ENCODE measurements around the gene MRPL21.
"Not testable (repeated sequence)": the region's sequence is repeated elsewhere in the genome, so short reads cannot be mapped to it uniquely, and the experiment has no call there.

MRPL21 gene

DNA sequence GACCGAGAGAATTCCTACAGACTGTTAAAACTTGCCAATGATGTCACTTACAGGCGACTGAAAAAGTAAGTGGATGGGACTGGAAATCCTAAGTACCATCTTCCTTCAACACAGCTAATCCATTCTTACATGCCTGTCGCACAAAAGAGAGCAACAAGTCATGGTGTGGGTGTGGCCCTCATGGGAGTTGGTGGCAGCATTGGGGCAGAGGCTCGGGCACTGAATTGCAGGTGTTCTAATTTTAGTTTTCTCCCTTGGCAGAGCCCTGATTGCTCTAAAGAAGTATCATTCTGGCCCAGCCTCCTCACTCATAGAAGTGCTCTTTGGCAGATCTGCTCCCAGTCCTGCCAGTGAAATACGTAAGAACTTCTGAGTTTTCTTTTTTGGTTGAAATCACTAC, 4.6 kb upstream of the MRPL21 start:
- no peak for DNase-seq

DNA sequence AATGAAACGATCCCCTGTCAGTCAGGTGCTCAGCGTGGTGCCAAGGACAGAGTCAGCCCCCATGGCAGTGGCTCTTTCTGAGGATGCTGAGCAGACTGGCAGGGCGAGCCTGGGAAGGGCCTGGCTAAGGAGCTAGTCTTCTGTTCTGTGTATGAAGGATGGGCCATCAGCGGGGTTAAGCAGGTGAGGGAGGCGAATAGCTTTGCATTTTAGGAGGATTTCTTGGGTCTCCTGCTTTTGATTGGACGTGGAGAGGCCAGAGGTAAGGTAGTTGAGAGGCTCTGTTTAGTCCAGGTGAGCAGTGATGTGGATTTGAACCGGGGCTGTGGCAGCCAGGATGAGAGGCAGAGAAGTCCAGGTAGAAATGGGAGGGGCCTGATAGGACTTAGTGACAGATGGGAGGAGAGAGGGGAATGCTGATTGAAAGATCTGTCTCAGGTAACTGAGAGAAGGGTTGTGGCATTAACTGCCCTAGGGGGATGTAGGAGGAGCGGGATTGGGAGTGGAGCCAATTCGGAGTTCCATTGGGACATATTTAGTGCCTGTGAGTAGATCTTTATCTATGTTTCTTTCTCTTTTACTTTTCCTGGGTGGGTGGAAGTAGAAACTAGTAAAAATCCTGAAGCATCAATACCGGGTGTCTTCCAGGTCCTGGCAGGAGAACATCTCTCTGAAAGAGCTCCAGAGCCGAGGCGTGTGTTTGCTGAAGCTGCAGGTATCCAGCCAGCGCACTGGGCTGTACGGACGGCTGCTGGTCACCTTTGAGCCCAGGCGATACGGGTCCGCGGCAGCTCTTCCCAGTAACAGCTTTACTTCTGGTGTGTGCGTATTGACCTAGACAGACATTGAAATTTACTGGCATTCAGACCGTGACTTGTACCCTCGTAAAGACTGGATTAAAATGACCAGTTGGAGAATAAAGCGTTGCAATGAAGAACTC, 2.1 kb upstream of the MRPL21 start:
- DNase-seq: no peak

DNA sequence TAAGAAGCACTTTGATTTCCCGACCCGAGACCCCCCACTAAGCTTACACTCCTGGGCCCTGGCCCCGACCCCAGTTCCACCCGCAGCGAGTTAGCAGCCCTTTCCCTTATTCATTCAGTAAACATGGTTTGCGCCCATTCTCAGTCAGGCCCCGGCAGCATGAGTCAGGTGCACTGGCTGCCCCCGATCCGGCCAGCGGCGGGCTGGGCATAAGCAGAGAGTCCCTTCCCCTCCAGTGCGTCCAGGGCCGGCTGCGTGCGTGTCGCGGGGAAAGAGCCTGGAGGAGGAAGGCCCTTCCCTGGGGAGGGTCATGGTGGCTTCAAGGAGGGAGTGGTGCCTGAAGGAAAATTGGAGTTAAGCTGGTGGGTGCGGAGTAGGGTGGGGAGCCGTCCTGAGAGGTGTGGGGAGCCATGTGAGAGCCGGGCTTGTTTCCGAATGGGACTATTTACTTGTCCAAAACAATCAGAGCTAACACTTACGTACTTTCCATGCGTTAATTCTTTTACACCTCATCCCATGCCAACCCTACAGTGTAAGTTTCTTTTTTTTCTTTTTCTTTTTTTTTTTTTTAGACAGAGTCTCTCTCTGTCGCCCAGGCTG, 716 bp upstream of the MRPL21 start:
- no peak for DNase-seq

DNA sequence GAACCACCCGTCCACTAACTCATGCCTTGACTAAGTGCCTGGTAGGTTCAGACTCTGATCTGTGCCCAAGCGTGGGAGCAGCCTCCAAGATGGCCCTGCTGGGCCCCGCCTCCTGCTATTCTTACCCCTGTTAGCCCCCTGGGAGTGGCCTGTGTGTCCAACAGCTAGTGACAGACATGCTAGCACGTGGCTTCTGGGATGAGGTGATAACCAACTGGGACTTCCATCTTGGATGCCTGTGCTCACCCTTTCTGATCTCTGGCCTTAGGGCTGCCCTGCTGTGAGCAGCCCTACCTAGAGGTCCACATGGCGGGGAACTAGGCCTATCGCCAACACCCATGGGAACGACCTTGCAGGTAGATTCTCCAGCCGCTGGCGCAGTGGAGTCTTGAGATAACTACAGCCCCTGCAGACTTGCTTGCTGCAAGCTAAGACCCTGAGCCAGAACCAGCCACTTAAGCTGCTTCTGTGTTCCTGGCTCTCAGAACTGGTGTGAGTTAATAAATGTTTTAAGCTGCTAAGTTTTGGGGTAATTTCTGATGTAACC, 2.7 kb downstream of the MRPL21 start:
- no peak for DNase-seq

DNA sequence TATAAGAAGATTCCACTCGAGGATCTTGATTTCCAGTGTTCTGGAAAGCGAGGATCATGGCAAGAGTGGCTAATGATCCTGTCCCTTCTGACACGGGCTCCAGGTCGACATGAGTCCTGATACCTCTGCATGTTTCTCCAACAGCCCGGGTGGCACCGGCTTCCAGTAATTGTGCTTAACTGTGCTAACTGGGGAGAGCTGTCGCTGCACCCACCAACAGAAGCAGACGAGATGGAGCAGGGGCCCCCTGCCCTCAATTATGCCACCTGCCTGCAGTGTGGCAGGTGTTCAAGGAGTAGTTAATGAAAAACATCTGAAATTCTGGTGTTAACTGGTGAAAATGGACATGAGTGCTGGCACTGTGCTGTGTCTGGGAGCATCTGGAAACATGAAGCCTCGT, 6.2 kb downstream of the MRPL21 start:
- DNase-seq: no peak

DNA sequence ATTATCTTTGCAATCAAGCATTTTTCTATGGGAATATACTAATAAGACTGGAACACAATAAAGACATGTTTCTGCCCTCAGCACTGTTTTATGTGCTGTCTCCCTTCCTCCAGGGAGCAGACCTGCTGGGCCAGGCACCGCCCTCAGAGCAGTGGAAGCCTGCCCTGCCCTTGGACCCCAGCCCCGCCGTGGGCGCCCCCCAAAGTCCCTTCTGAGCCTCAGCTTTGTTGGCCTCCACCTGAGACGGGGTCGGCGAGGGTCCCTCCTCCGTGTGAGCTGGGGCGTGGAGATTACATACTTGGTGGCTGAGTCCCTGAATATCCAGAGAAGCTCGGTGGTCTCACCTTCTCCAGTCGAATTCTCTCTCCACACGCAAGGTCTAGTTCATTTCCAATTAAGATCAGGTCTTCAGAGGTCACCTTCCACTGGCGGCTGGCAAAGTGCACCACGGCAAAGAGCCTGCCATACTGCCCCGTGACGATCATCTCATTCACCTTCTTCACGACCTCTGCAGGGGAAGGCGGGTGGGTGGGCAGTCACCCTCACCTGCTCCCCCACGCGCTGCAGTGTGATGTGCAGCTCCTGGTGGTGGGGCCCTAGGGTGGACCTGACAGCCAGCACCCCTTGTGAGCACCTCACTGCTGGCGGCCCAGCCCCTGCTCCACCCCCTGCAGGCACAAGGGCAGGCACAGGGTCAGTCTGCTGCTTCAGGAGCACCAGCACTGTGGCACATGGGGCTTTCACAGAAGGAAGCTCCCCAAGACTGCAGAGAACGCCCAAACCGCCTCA, 7.3 kb downstream of the MRPL21 start:
- no peak for DNase-seq

DNA sequence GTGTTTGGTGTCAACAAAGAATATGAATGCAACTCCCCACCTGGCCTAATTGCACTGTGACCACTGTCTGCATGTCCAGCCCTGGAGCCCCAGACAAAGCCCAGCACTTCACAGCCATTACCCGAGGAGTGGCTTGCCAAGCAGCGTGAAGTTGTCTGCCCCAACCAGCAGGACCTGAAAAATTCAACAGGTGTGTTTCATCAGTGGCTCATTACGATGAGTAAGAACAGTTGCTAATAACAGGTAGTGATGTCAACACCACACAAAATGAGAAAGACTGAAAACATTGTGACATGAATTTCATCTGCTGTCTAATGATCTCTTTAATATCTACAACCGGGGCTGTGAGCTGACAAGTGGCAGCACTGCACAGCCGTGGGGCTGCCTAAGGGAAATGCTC, 10.3 kb downstream of the MRPL21 start:
- DNase-seq: no peak

DNA sequence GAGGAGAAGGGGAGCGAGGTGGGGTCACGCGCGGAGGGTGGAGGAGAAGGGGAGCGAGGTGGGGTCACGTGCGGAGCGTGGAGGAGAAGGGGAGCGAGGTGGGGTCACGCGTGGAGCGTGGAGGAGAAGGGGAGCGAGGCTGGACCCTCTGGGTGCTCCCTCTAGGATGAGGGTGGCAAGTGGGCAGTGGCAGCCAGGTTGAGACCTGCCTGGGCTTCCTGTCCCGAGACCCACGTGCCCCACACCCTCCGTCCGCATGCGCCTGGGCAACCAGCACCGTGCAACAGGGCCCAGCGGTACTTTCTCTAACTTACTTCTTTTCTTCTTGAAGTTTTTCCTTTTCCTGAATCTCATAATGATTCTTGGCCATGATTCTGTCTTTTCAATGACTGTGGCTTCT, 11.1 kb downstream of the MRPL21 start:
- DNase-seq: no peak

DNA sequence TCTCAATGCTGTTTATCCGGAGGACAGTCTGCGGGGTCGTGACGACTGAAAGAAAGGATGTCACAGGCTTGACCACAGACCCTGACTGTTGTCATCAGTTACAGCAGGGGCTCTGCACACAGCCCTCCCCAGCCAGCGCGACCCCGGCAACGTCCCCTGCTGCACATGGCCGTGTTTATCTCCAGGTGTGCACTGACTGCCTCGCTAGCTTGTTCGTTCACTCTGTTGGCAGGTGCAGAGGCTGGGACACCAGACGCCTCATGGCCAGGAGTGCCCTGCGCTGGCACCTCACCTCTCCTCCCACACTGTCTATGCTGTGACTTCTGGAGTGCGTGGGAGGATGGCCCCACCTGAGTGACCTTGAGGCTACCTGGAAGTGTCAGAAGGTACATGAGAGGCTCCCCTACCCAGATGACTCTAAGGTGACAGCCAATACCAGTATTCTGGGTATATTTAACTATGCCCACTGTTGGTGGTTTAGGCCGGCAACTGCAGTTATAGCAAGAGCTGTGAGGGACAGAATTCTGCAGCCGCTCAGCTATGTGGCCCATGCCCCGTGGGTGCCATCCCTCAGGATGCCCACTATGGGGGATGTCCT, 12.2 kb downstream of the MRPL21 start:
- no peak for DNase-seq

DNA sequence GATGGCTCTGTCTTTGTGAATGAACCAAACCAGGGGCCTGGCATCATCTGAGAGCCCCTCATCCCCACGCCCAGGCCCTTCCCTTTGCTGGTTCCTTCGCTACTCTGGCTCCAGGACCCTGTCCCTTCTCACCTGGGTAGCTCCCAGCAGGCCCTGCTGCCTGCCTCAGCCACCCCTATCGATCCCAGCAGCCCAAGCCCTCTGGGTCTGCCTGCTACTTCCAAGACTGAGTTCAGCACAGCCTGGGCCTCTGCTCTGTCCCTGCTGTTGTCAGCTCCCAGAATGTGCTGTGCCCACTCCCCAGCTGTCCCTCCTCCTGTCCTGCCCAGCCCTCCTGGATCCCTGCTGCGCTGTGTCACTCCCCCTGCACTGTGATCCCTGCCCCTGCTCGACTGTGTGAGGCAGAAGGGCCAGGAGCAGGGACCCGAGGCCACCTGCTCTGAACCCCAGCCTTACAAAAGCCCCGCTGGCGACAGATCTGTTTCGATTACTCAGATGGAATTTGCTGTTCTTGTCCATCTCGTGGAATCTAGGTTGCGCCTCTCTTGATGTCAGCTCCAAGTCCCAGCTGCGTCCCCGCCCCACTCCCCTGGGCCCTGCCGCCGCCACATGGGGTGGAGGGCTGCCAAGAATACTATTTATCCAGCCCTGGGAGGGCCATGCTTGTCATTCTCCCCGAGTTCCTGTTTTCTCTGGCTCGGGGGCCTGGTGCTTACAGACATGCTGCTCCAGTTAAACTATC, 13.0 kb downstream of the MRPL21 start:
- peak; percentile 48 for DNase-seq

DNA sequence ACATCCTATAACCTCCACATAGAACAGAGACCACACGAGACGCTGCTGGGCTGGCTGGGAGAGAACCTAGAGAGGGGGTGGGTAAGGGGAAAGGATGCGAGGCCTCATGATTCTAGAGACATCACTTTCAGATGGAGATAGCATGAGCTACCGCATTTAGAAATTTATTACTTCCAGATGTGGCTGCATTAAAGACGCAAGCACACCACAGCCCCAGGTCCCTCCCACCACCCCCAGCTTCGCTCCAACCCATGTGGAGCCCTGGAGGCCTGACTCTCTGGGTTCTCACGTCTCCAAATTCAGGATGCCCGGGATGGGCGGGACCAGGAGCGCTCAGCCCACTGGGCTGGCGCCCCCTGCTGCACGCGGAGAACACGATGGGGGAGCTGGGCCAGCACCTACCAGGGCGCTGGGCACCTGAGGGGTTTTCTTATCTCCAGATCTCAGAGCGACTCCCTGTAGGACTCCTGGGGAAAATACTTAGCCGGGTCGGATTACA, 13.6 kb downstream of the MRPL21 start:
- no peak for DNase-seq

DNA sequence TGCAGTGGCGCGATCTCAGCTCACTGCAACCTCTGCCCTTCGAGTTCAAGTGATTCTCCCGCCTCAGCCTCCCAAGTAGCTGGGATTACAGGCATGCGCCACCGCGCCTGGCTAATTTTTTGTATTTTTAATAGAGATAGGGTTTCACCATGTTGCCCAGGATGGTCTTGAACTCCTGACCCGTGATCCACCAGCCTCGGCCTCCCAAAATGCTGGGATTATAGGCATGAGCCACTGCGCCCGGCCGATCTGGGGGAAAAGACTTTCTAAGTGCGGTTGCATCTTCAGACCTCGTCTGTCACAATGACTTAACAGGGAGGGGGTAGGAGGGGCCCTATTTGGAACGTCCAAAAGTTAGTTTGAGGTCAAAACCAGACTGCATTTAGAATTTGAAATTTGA, 18.8 kb downstream of the MRPL21 start:
- DNase-seq: not testable (repeated sequence)

DNA sequence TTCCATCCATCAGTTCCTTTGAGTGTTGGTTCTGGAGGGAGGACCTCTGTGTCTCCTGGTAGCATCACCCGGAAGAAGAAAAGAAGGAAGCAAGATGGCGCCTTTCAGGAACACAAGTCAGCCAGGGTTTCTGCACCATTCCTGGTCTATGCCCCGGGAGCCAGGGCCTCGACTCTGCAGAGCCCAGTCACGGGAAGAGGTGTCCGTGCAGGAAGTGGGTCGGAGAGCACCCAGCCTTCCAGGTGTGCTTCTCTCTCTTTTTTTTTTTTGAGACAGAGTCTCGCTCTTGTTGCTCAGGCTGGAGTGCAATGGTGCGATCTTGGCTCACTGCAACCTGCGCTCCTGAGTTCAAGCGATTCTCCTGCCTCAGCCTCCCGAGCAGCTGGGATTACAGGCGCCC, 21.2 kb downstream of the MRPL21 start:
- DNase-seq: no peak

DNA sequence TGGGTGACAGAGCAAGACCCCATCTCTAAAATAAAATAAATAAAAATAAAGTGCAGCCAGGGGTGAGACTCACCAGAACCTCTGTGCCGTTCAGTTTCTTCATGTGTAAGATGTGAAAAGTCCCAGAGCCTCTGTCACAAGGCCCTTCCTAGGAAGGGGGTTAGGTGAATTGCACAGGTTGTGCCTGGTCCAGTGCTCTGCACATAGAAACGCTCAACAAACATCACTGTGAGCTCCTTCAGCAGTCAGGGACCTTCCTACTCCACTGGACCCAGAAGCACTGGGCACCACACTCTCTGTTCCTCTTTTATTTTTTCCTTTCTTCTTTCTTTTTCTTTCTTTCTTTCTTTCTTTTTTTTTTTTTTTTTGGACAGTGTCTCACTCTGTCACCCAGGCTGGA, 22.3 kb downstream of the MRPL21 start:
- DNase-seq: no peak

DNA sequence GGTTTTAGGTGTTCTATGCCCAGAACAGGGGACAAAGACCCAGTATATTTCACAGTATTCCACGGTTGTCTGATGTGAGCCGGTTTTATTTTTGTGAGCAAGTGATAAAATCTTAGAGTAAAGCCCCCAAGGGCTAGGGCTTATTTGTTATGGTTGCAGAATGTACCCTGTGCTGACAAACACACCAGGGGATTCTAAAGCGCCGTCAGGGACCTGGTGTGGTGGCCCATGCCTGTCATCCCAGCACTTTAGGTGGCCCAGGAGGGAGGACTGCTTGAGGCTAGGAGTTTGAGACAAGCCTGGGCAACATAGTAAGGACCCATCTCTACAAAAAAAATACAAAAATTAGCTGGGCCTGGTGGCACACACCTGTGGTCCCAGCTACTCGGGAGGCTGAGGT, 22.8 kb downstream of the MRPL21 start:
- no peak for DNase-seq

DNA sequence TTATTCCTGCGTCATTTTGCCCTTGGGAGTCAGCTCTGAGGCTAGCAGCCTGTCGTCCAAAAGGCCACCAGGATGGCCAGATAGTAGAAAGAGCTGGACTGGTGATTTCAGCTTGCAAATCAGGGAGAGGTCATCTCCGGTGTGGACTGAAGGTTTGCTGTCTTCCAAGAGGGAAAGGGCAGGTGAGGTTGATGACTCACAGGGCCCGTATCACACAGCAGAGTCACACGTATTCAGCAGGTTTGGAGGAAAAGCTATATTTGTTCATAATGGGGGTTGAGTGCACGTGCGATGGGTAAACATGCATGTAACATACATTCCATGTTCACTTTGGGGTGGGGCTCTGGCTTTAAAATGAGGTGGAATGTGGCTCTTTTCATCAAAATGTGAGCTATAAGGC, 25.6 kb downstream of the MRPL21 start:
- DNase-seq: no peak

DNA sequence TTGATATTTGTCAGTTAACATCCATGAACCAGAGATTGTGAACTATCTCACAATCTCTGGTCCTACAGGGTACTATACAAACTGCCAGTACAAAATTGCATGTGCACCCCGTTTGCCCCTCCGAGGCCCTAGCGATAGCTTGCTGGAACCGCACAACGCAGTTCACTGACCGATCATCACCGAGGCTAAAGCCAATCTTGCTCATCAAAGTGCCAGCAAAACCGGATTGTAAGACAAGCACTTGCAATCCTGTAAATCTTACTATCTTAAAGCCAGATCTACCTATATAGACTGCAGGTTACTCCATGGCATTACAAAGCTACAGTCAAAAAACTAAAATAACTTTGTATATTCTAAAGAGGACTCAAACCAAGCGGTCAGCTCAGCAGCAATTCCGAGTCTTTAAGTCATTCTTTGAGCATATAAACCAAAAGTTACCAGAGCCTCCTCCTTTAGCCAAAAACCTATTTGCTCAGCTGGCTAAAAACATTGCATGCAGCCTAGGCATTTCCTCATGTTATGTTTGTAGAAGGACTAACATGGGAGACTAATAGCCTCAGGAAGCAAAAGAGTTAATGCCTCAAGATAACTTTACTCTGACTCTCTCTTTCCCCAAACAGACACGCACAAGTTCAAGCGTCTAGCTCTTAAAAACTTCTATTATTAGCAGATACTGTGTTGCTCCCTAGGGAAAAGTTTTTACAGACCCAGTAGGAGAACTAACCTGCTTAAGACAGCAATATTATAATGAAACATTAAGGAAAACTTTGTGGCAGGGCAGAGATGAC, 31.2 kb downstream of the MRPL21 start:
- DNase-seq: no peak

DNA sequence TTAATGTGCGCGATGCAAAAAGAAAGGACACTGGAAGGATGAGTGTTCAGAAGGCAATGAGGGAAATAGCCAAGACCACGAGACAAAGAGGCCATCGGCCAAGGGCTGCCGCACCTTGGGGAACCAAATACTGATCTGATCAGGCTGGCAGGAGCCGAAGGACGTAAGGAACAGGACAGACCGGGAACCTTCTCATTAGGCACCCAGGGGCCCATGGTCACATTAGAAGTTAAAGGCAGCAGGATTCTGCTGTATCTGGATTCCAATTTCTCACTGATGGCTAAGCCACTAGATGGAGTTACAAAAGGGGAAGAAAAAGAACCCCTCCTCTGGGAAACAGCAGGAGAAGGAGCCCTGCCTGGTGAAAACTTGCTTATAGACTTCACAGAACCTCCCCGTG, 33.2 kb downstream of the MRPL21 start:
- no peak for DNase-seq

DNA sequence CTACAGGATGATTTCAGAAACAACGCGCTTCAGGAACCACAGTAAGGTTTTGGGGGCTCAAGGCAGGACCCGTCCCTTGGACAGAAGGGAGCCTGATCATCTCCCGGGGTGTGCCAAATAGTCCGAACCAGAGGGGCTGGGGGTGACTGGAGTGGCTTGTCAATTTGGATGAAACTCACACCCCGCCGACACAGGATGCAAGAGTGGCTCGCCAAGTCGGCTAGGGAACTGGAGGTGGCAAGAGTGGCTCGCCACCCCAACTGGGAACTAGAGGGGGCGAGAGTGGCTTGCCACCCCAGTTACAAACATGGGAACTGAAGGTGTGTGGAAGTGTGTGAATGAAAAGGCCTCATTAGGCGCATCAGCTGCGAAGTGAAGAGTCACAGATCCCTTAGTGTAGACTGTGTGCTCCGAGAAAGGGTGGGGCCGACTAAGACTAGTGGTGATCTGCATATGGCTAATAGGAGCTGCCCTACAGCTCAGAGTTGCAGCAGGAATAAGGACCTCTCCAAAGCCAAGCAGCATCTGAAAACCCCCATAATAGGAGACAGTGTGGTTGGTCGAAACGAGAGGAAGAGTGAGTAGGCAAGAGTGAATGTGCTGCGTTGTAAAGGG, 35.3 kb downstream of the MRPL21 start:
- DNase-seq: no peak

DNA sequence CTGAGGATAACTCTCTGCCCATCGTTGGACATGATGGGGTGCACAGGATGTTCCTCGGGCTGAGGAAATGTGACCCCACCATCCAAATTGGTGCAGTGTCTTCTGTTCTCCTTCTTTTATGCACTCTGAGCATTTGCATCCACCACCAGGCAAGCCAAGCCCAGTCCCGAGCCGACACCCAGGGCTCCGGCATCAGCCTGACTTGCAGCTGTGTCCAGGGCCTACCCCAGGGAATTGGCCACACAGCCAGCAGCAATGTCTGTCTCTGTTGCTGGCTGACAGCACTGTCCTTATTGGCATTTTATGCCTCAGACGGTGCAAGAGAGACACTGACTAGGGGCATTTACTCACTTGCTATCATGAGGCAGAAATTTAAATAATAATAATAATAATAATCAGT, 36.6 kb downstream of the MRPL21 start:
- DNase-seq: no peak

DNA sequence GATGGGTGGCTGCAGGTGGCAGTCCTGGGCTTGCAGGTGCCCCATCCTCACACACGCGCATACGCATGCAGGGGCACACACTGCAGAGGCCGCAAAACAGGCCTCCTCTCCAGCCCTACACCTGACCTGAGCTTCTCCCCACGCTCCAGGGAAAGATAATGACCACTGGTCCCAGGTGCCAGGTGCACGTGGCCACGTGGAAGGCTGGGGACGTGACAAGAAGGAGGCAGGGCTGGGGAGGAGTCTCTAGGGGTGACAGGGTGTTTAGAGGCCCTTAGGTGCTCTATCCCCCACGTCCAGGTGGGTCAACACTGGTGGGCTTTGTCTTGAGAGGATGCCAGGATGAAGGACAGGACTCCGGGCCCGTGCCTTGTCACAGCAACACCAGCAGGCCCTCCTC, 38.4 kb downstream of the MRPL21 start:
- DNase-seq: no peak
